NK-92 (cell line): ENCODE measurements around the gene KRTAP21-2.
"Not testable (repeated sequence)": the region's sequence is repeated elsewhere in the genome, so short reads cannot be mapped to it uniquely, and the experiment has no call there.

Source experiments
- DNase-seq: peaks from one replicate; lab custom pipeline; 2025; ENCODE audit not compliant: unreplicated experiment; lab: John Stamatoyannopoulos, UW

KRTAP21-2 gene

DNA sequence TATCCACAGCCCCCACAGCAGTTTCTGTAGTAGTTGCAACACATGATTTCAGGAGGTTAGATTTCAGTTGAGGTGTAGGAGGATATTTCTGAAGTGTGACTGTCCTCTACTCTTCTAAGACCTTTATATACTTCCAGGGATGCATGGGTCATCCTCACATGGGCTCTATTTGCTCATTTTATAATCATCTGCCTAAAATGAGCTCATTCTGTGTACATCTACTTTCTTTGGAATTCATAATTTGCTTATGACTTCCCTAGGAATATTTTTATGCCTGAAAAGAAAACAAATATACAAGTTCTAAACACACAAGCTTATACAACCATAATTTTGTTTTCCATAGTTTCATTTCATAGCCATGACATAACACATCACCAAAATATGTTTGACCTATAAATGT is at the start of gene KRTAP21-2:
Gene KRTAP21-2, minus strand, starts transcription at position 101 of the 400 bp plus-strand sequence. Its CDS starts 57 bp downstream, at position 44.
- no peak for DNase-seq

- DNase-seq = no peak
These were observed 46.7 kb upstream of the KRTAP21-2 start for GRCh38 chr21:30793581-30794314.

GRCh38 chr21:30779249-30779648 is 32.2 kb upstream of the KRTAP21-2 start:
- no peak for DNase-seq

- DNase-seq = no peak
These were observed 22.8 kb upstream of the KRTAP21-2 start for GRCh38 chr21:30769724-30770431.

- DNase-seq = no peak
These were observed 13.7 kb upstream of the KRTAP21-2 start for GRCh38 chr21:30760776-30761175.

DNA sequence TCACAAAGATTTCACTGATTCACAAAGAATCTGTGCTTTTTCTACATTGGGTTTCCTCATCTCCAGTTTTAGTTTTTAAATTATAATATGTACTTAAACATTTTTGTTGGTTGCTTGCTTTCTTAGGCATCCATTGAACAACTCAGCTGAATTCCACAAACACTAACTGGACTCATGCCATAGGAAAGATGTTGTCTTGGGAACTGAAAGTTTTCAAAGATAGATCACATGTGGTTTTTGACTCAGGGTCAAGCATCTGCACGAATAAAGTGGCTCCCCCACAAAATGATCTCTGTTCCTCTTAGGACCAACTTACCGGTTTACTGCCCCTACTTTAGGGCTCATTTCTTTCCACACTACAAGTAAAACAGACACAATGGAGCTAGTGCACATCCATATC is 11.2 kb upstream of the KRTAP21-2 start:
- DNase-seq = no peak

DNA sequence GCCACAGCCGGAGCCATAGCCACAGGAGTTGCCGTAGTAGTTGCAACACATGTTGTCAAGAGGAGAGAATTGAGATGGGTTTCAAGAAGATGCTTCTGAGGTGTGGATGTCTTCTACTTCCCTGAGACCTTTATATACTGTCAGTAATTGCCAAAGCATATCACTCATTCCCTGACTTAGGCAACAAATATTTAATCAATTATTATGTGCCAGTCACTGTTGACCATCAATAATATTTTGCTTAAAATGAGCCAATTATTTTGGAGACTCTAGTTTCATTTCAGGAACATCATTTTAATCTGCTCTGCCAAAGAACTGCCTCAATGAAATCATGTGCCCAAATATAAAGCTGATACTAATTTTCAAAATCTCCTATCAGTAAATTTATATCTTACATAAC is 8.3 kb upstream of the KRTAP21-2 start, which contains the start of gene KRTAP21-1:
Gene KRTAP21-1, minus strand, starts transcription at position 101 of the 400 bp plus-strand sequence. Its CDS starts 50 bp downstream, at position 51.
- not testable (repeated sequence) for DNase-seq

DNA sequence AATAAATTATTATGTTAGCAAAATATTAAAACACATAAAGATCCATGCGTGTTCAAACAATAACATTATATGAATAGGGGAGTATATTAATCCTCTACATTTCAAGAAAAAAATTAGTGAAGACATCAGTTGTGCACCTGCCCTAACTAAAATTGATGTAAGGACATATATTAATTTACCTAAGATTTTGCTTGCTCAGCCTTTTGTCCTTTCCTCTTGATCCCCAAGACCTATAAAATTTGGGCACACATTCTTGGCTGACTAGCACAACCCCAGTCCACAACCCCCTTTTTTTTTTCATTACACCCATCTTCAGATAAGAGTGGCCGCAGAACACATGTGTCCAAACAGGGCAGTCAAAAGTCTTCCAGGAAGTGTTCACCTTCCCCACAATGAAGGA is 6.6 kb downstream of the KRTAP21-2 start:
- no peak for DNase-seq

DNA sequence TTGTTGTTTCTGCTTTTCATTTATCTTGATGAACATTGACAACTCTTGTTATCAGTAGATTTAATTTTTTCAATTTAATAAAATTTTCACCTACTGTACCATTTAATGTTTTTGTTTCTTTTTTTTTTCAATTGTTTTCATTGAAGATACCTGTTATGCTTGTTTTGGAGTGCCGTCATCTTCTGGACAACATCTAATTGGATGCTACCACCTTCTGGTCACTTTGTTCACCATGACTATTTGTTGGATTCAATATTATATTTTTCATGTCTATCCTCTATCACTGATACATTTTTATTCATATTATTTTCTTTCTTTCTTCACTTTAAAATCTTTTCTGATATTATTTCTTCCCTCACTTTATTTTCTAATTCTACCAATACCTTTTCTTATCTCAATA is 14.0 kb downstream of the KRTAP21-2 start:
- no peak for DNase-seq

DNA sequence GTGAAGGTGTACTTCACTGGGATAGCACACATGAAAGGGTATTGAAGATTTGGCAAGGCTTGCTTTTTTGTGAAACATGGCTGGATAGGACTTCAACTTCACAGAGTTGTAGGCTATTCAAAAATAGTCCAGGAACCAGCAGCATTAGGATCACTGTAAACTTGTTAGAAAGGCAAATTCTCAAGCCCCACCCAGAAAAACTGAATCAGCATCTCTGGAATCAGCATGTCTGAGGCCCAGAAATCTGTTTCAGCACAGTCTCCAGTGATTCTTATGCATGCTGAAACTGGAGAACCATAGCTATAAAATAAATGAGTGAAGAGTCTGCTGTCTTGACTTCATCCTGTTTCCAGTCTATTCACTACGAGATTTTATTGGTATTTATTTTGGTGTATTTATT is 20.3 kb downstream of the KRTAP21-2 start:
- DNase-seq = no peak

GRCh38 chr21:30719401-30719800 is 27.7 kb downstream of the KRTAP21-2 start:
- no peak for DNase-seq

DNA sequence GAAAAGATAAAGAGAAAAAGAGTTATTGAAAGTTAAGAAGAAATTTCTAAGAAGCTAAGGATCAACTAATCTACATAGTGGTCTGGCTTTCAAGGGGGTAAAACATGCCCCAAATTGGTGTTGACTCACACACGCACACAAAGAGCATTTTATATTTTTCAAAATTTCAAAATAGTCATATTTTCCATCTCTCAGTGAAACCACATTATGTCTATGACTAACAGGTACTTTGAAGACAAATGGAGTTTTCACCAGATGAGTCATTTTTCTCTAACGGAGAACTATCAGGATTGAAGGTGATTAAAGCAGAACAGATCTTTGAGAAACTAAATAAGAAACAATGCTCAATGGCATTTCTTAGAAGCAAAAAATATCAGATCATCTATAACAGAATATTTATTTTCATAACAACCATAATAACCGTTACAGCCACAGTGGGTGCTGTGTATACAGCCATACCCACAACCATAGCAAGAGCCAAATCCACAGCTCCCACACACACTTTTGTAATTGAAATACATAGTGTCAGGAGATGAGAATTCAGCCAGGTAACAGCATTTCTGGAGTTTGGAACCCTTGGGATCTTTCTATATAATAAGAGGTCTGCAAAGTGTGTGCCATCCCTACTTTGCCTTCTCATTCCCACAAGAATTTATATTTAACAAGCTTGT is 28.7 kb downstream of the KRTAP21-2 start, which contains the start of gene KRTAP21-3:
Gene KRTAP21-3, minus strand, starts transcription at position 539 of the 671 bp plus-strand sequence. Its CDS starts 18 bp downstream, at position 521.
- no peak for DNase-seq

- no peak for DNase-seq
These were observed 30.0 kb downstream of the KRTAP21-2 start for GRCh38 chr21:30717105-30717504.

- DNase-seq = no peak
These were observed 32.1 kb downstream of the KRTAP21-2 start for GRCh38 chr21:30714946-30715345.

DNA sequence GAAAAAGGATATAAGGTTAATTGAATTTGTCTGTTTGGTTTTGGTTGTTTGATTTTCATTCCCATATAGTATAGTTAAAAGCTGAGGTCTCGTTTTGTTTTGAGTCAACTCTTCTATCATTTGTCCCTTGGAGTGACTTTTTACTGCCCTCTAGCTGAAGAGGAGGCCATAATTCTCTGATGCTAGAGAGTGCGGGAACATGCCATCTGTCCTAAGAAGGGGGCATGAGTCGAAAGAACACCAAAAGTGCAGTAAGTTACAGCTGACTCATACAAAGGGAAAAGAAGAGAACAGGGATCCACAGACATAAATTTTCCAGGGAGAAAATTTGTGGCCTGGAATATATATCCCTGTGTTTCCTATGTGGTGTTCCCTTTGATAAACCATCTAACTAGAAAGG is 32.6 kb downstream of the KRTAP21-2 start:
- DNase-seq = no peak

DNA sequence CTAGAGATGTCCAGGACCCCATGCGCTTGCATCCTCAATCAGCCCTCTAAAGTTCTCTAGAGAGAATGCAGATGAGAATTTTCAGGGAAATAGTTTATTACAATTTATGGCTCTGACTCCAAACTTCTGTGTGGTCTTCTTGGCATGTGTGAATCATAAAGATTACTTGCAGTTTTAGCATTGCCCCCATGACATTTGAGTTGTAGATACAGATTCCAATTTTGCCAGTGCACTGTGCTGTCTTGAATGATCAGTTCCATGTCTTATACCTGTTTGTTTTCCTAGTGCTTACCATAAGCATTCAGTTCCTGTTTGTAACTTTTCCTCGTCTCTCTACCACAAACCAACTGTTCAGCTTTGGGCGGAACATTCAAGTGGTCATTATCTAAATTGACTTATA is 33.3 kb downstream of the KRTAP21-2 start:
- no peak for DNase-seq

DNA sequence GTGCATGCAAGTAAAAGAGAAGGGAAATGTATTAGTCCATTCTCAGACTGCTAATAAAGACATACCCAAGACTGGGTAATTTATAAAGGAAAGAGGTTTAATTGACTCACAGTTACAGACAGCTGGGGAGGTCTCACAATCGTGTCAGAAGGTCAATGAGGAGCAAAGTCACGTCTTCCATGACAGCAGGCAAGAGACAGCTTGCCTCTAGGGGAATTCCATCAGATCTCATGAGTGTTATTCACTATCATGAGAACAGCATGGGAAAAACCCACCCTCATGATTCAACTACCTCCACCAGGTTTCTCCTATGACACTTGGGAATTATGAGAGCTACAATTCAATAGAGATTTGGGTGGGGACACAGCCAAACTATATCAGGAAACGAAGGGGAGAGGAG is 36.6 kb downstream of the KRTAP21-2 start:
- DNase-seq = no peak

DNA sequence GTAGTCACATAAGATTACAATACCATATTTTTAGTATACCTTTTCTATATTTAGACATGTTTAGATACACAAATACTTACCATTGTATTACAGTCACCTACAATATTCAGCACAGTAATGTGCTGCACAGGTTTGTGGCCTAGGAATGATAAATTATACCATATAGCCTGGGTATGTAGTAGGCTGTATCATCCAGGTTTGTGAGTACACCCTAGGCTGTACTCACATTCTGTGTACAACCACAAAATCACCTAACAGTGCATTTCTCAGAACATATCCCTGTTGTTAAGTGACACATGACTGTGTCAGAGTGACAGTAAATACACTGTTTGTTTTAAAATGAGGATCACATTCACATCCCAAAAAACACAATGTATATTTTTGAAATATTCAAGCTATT is 39.6 kb downstream of the KRTAP21-2 start:
- DNase-seq = no peak
